PFSK-1 (cell line): ENCODE measurements around the gene STIM1.
A peak's percentile ranks its signal among the peaks of the same experiment; 100 is the strongest.

Experiments
- FOXP2 ChIP-seq: optimal IDR thresholded peaks from 2 replicates; pipeline ENCODE3; 2011; ENCODE audit warnings: borderline replicate concordance, control low read depth, inconsistent platforms; ENCODE audit not compliant: insufficient read depth; ENCODE audit errors: extremely low read length, extremely low read depth
- POLR2AphosphoS5 ChIP-seq: IDR thresholded peaks from 2 replicates; pipeline ENCODE4 v1.6.1; 2012; ENCODE audit warnings: low read depth, mild to moderate bottlenecking, control low read depth, low read length, moderate library complexity
- SIN3A ChIP-seq: IDR thresholded peaks from 2 replicates; pipeline ENCODE4 v1.6.1; 2012; ENCODE audit warnings: mild to moderate bottlenecking, low read length, moderate library complexity, borderline replicate concordance; ENCODE audit not compliant: insufficient read depth
- TAF1 ChIP-seq: IDR thresholded peaks from 2 replicates; pipeline ENCODE4 v1.6.1; 2012; ENCODE audit warnings: low read length, control low read depth, borderline replicate concordance; ENCODE audit not compliant: insufficient read depth
- TF ChIP-seq, protein P1 (sequence below), 2 experiments: IDR thresholded peaks; 2 replicates each; pipeline versions ENCODE4 v1.6.1 to v1.8.0; 2011 to 2012; ENCODE audit warnings: low read depth in 2 of 2, low read length in 2 of 2, control low read depth in 1 of 2, inconsistent platforms in 1 of 2, mild to moderate bottlenecking in 1 of 2, moderate library complexity in 1 of 2; ENCODE audit not compliant: insufficient read depth in 1 of 2

Gene STIM1

DNA sequence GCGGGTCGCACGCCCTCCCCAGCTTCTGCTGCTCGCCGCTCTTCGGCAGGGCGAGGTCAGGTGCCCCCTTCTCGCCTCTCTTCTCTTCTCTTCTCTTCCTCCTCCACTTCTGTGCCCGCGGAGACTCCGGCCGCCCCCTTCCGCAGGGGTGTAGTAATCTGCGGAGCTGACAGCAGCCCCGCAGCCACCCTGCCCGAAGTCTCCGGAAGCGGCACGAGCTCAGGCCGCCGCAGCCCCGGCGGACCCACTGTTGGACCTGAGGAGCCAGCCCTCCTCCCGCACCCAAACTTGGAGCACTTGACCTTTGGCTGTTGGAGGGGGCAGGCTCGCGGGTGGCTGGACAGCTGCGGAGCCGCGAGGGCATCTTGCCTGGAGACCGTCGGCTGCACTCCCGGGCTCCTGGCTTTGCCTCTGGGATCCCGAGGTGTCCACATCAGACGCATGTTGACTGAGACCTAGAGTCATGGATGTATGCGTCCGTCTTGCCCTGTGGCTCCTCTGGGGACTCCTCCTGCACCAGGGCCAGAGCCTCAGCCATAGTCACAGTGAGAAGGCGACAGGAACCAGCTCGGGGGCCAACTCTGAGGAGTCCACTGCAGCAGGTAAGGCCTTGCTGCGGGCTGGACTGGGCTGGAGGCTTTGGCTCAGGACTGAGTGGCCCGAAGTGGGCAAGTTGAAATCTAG lies 486 bp downstream of the STIM1 start:
- TF ChIP-seq SIN3A (no peak; the same call in 1 of the 2 replicates), FOXP2 (no peak)
- TF ChIP-seq, protein P1, sequence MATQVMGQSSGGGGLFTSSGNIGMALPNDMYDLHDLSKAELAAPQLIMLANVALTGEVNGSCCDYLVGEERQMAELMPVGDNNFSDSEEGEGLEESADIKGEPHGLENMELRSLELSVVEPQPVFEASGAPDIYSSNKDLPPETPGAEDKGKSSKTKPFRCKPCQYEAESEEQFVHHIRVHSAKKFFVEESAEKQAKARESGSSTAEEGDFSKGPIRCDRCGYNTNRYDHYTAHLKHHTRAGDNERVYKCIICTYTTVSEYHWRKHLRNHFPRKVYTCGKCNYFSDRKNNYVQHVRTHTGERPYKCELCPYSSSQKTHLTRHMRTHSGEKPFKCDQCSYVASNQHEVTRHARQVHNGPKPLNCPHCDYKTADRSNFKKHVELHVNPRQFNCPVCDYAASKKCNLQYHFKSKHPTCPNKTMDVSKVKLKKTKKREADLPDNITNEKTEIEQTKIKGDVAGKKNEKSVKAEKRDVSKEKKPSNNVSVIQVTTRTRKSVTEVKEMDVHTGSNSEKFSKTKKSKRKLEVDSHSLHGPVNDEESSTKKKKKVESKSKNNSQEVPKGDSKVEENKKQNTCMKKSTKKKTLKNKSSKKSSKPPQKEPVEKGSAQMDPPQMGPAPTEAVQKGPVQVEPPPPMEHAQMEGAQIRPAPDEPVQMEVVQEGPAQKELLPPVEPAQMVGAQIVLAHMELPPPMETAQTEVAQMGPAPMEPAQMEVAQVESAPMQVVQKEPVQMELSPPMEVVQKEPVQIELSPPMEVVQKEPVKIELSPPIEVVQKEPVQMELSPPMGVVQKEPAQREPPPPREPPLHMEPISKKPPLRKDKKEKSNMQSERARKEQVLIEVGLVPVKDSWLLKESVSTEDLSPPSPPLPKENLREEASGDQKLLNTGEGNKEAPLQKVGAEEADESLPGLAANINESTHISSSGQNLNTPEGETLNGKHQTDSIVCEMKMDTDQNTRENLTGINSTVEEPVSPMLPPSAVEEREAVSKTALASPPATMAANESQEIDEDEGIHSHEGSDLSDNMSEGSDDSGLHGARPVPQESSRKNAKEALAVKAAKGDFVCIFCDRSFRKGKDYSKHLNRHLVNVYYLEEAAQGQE (IDR thresholded peaks at IDR 0.05; ENCODE audit: insufficient read depth in 1 of 2, low read depth in 2 of 2, low read length in 2 of 2): 0 out of 4 replicates have a peak, but pooled peaks of 1 of the 2 experiments have one; percentile 3

DNA sequence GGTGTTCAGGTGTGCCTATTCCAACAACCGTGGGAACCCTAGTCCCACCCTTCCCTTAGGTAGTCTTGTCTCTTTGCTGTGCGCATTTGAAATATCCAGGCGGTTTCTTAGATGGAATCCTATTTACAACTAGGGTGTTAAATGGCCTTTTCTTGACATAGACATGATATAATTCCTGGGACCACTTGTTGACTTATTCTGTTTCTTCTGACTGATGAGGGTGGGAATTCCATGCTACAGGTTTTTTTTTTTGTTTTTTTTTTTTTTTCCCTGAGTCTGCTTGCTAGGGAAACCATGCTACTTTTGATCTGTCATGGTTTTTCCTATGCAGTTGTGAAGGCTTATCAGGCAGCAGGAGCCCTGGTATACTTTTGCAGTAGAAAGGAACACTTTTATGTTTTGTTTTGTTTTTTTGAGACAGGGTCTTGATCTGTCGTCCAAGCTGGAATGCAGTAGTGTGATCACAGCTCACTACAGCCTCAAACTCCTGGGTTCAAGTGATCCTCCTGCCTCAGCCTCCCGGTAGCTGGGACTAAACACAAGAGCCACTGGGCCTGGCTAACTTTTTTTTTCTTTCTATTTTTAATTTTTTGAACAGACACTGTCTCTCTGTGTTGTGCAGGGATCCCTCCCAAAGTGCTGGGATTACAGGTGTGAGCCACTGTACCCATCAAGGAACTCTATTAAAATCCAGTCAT lies 1.5 kb downstream of the STIM1 start:
- no peak for TF ChIP-seq SIN3A

DNA sequence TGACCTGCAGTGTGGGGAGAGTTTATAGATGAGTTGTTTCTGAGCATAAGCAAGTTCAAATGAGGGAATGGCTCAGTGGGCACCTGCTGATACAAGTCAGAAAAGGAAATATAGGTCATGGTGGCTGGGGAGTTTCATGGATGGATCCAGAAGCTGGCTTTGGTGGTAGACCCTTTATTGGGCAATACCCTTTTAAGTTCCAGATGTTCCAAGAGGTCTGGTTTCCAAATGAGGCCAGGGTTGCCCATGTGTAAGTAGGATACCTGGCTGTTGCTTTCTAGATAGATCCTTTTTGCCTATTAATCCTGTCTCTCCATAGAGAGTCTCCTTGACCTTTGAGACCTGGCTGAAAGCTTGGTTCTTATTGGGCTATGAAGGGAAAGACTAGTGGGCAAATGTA lies 2.2 kb downstream of the STIM1 start:
- TF ChIP-seq SIN3A: no peak
- TF ChIP-seq POLR2AphosphoS5: no peak
- TF ChIP-seq, protein P1 (IDR thresholded peaks at IDR 0.05; ENCODE audit: insufficient read depth in 1 of 2, low read depth in 2 of 2, low read length in 2 of 2): no peak
- no peak for TF ChIP-seq FOXP2
- TF ChIP-seq TAF1: no peak

DNA sequence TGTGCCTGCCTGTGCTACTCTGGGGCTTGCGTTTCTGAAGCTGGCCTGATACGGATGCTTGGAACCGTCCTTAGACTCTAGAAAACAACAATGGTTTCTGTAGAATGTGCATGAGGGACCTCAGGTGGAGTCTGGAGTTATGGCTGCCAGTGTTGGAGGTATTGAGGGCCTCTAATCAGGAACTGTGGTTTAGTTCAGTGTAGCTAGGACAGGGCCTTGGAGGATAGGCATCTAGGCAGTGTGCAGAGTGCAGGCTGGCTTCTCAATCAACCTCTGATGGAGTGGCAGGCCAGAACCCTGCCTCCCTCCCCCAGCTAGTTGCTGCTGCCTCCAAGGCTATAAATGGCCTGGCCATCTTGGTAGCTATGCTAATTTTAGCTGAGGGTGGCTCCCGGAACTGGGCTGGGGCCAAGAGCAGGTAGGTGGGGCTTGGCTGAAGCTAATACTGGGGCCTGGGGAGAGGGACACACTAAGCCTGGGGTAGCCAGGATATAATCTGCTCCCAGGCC lies 4.0 kb downstream of the STIM1 start:
- TF ChIP-seq POLR2AphosphoS5 (no peak), SIN3A (no peak), TAF1 (no peak), FOXP2 (no peak)
- TF ChIP-seq, protein P1 (IDR thresholded peaks at IDR 0.05; ENCODE audit: insufficient read depth in 1 of 2, low read depth in 2 of 2, low read length in 2 of 2): no peak

DNA sequence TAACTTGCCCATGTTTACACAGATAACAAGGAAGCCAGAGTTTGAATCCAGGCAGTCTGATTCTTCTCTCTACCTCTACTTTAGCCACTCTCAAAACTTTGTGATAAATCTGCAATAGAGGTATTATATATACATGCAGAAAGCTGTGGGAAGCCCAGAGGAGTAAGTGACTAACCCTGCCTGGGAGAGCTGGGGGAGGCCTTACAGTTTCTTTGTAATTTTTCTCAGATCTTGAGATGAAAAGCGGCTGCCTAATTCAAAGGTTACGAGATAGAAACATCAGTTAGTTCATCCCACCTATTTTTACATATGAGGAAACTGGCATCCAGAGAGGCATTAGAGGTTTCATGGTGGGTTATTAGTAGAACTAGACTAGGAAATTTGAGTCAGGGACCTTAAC lies 4.9 kb downstream of the STIM1 start:
- TF ChIP-seq POLR2AphosphoS5 (no peak), FOXP2 (no peak), SIN3A (no peak), TAF1 (no peak)
- TF ChIP-seq, protein P1 (IDR thresholded peaks at IDR 0.05; ENCODE audit: insufficient read depth in 1 of 2, low read depth in 2 of 2, low read length in 2 of 2): no peak
